MCF 10A (cell line): Measurements from ENCODE around the gene SLFNL1. TPM values are rescaled to one million over a fixed set of nuclear protein-coding genes. Genes with fewer than 3 reads are reported as not detected.

ENCODE experiments used
- BruUV-seq: library from RNA; stranded (reverse); fragments of 400-500 nt; replicated peaks from 2 replicates; lab custom pipeline; 2021; lab: Mats Ljungman, UMichigan
- CTCF ChIA-PET: fragments of 300-600 bp; sonication (Branson Sonifier 250); formaldehyde crosslinking; extraction: SDS; loops from one replicate; lab custom pipeline; 2021; ENCODE audit warnings: antibody characterized with exemption, inconsistent platforms; lab: Yijun Ruan, JAX
- POLR2A ChIA-PET: fragments of 300-600, 350-650 bp; sonication (Branson Sonifier 250); formaldehyde crosslinking; extraction: SDS; loops from one replicate; lab custom pipeline; 2020; ENCODE audit warnings: antibody characterized with exemption, inconsistent platforms; lab: Yijun Ruan, JAX
- DNase-seq: peaks from one replicate; pipeline ENCODE4 v3.0.0-alpha.2; 2018; ENCODE audit not compliant: unreplicated experiment
- H3K27ac Mint-ChIP-seq: one replicate; pipeline ENCODE4 v1.8.0; 2022; ENCODE audit warnings: mild to moderate bottlenecking, low read depth, mixed read lengths; ENCODE audit not compliant: unreplicated experiment
- H3K27me3 Mint-ChIP-seq: one replicate; pipeline ENCODE4 v1.8.0; 2022; ENCODE audit warnings: mixed read lengths; ENCODE audit not compliant: insufficient read depth, unreplicated experiment
- H3K36me3 Mint-ChIP-seq: one replicate; pipeline ENCODE4 v1.8.0; 2022; ENCODE audit warnings: mild to moderate bottlenecking, moderate library complexity, mixed read lengths; ENCODE audit not compliant: insufficient read depth, unreplicated experiment
- H3K4me1 Mint-ChIP-seq: one replicate; pipeline ENCODE4 v1.8.0; 2022; ENCODE audit warnings: mixed read lengths; ENCODE audit not compliant: insufficient read depth, unreplicated experiment
- H3K4me3 Mint-ChIP-seq: one replicate; pipeline ENCODE4 v1.8.0; 2022; ENCODE audit warnings: mild to moderate bottlenecking, moderate library complexity, mixed read lengths; ENCODE audit not compliant: unreplicated experiment
- H3K9me3 Mint-ChIP-seq: one replicate; pipeline ENCODE4 v1.8.0; 2022; ENCODE audit warnings: mixed read lengths; ENCODE audit not compliant: unreplicated experiment
- CTCF ChIP-seq: fragments of 200-600 bp; IDR thresholded peaks from one replicate; pipeline ENCODE4 v1.8.0; 2022; ENCODE audit warnings: antibody characterized with exemption, mild to moderate bottlenecking; ENCODE audit not compliant: unreplicated experiment
- intact Hi-C: fragments of 100-400 bp; cut with micrococcal nuclease; formaldehyde crosslinking; loops from 2 replicates; pipeline ENCODE4 v1.14.1; 2022
- total RNA-seq: library from RNA; stranded (reverse); gene quantifications from 2 replicates; pipeline ENCODE4 v1.2.3, GENCODE V29; 2022

Gene SLFNL1
- total RNA-seq, 1 experiment from 2014 or later: 0.28 TPM

- intact Hi-C loops: no loop called here
- TF ChIP-seq CTCF: no peak
- H3K4me3 Mint-ChIP-seq: no peak overlapping the region
- H3K4me1 Mint-ChIP-seq: no peaks in the 10 kb centered on the region
- no peak for DNase-seq
- peaks cover 42% of the 10 kb centered on the region for H3K36me3 Mint-ChIP-seq
- BruUV-seq: no TSS peak
- H3K27ac Mint-ChIP-seq: no peak overlapping the region
- no peaks in the 10 kb centered on the region for H3K27me3 Mint-ChIP-seq
- H3K9me3 Mint-ChIP-seq: no peaks in the 10 kb centered on the region
- POLR2A ChIA-PET: interaction anchor here (0.6 kb wide), 1 partner anchor 759 kb away, joined by 3 read pairs; no protein-coding TSS in a partner anchor
- CTCF ChIA-PET: interaction anchor here (0.7 kb wide), 1 partner anchor 10 kb away, joined by 3 read pairs; no protein-coding TSS in a partner anchor
These were observed 11.7 kb upstream of the SLFNL1 start for GRCh38 chr1:41033272-41033671.

- Mint-ChIP-seq H3K27me3 (no peaks in the 10 kb centered on the region), H3K9me3 (no peaks in the 10 kb centered on the region), H3K4me1 (no peaks in the 10 kb centered on the region), H3K36me3 (peaks cover 54% of the 10 kb centered on the region), H3K4me3 (no peak overlapping the region), H3K27ac (no peak overlapping the region)
- no peak for TF ChIP-seq CTCF
- intact Hi-C loops: no loop called here
- ChIA-PET CTCF (no interaction called here), POLR2A (interaction anchor here (1.5 kb wide), 1 partner anchor 11 kb away, joined by 4 read pairs; the partner anchor contains the start of gene SLFNL1)
- BruUV-seq: no TSS peak
- no peak for DNase-seq
These were observed 10.6 kb upstream of the SLFNL1 start for GRCh38 chr1:41032147-41032546.

GRCh38 chr1:41030872-41031616 lies 9.5 kb upstream of the SLFNL1 start:
- no peaks in the 10 kb centered on the region for H3K27me3 Mint-ChIP-seq
- intact Hi-C loops: no loop called here
- no peaks in the 10 kb centered on the region for H3K4me1 Mint-ChIP-seq
- H3K36me3 Mint-ChIP-seq: peaks cover 61% of the 10 kb centered on the region
- no peaks in the 10 kb centered on the region for H3K9me3 Mint-ChIP-seq
- ChIA-PET CTCF (interaction anchor here (0.7 kb wide), 1 partner anchor 8 kb away, joined by 3 read pairs; no protein-coding TSS in a partner anchor), POLR2A (interaction anchor here (1.4 to 2.1 kb wide), 3 partner anchors 10 to 13 kb away, joined by 3 to 7 read pairs (median 4); partner anchors contain the start of gene SLFNL1)
- no peak for DNase-seq
- H3K4me3 Mint-ChIP-seq: no peak overlapping the region
- H3K27ac Mint-ChIP-seq: peak overlapping the region; percentile 33
- no peak for TF ChIP-seq CTCF
- no TSS peak for BruUV-seq

GRCh38 chr1:41028034-41028642 lies 6.6 kb upstream of the SLFNL1 start:
- H3K9me3 Mint-ChIP-seq: no peaks in the 10 kb centered on the region
- no peak for TF ChIP-seq CTCF
- POLR2A ChIA-PET: no interaction called here
- DNase-seq: no peak
- CTCF ChIA-PET: no interaction called here
- no peaks in the 10 kb centered on the region for H3K27me3 Mint-ChIP-seq
- no peak overlapping the region for H3K27ac Mint-ChIP-seq
- peaks cover 70% of the 10 kb centered on the region for H3K36me3 Mint-ChIP-seq
- intact Hi-C loops: no loop called here
- H3K4me1 Mint-ChIP-seq: no peaks in the 10 kb centered on the region
- H3K4me3 Mint-ChIP-seq: no peak overlapping the region
- no TSS peak for BruUV-seq
